MG63 (cell line): ENCODE data around the gene S100Z. TPM values are rescaled to one million over a fixed set of nuclear protein-coding genes. Genes with fewer than 3 reads are reported as not detected.
"Not testable (repeated sequence)": the region's sequence is repeated elsewhere in the genome, so short reads cannot be mapped to it uniquely, and the experiment has no call there.

Source experiments
- DNase-seq: peaks from one replicate; pipeline ENCODE4 v3.0.0-alpha.2; 2020
- H3K27me3 ChIP-seq: fragments of 250-450 bp; sonication (Bioruptor Pico); 2 replicates; pipeline ENCODE4 v1.5.1; 2020; ENCODE audit warnings: mild to moderate bottlenecking, moderate library complexity
- H3K36me3 ChIP-seq: fragments of 250-450 bp; sonication (Bioruptor Pico); 2 replicates; pipeline ENCODE4 v1.5.1; 2020; ENCODE audit warnings: mild to moderate bottlenecking, moderate library complexity
- H3K4me3 ChIP-seq: fragments of 250-450 bp; sonication (Bioruptor Pico); 2 replicates; pipeline ENCODE4 v1.5.1; 2020; ENCODE audit warnings: mild to moderate bottlenecking, moderate library complexity
- H3K9me3 ChIP-seq: fragments of 250-450 bp; sonication (Bioruptor Pico); 2 replicates; pipeline ENCODE4 v1.5.1; 2020; ENCODE audit warnings: mild to moderate bottlenecking, moderate library complexity
- total RNA-seq: library from RNA; depleted of rRNA; stranded (reverse); fragments of >200 nt; shearing (Covaris generic); gene quantifications from 2 replicates; pipeline ENCODE4 v1.2.3, GENCODE V29; 2014; ENCODE audit warnings: low replicate concordance; rRNA removed

S100Z gene
- total RNA-seq: not detected in 2 replicates

DNA sequence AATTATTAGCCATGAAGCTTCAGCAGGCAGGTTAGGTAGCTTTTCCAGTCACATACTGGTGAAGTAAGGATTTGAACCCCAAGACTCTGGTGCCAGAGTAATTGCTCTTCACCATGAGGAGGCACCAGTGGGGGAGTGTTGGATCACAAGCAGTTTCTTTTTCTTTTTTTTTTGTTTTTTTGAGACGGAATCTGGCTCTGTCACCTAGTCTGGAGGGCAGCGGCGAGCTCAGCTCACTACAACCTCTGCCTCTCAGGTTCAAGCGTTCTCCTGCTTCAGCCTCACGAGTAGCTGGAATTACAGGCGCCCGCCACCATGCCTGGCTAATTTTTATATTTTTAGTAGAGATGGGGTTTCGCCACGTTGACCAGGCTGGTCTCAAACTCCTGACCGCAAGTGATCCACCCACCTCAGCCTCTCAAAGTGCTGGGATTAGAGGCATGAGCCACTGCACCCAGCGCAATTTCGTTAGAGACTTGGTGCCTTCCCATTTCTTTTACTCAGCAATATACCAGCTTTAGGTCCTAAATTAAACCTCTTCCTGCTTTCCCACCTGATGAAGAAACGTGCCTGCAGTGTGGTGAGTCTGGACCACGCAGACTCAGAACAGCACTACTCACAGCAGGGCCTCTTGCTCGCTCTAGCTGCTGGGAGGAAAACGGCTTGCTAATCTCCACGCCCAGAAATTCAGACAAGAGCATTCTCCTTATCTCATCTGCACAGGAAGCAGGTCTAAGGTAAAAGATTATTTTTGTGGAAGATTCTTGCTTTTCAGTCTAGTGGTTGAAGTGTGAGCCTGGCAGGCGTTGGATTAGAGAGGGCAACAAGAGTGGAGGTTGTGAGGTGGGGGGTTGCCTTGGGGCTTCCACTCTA lies at the start of gene S100Z:
Gene S100Z (plus strand): TSS at position 596 of the 873 bp plus-strand sequence. CDS start 25,346 bp downstream, outside the sequence.
- H3K27me3 ChIP-seq: no peaks in the 10 kb centered on the region
- no peak within 1 kb of the TSS for H3K4me3 ChIP-seq
- H3K36me3 ChIP-seq: no peaks in the 10 kb centered on the region
- no peaks in the 10 kb centered on the region for H3K9me3 ChIP-seq
- DNase-seq: no peak

DNA sequence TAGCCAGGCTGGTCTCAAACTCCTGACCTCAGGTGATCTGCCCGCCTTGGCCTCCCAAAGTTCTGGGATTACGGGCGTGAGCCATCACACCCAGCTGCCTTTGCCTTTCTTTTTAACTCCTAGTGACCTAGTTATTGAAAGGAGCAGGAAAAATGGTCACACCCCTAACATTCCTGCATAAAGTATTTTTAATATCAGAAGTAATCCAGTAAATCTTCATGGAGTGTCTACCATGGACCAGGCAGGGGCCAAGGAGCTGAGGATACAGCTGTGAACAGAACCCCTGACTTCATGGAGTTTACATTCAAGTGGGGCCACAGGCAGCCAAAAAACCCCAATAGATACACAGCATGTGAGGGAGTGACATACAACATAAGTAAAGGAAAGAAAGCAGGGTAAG lies 49.2 kb upstream of the S100Z start:
- no peak overlapping the region for H3K4me3 ChIP-seq
- H3K9me3 ChIP-seq: no peaks in the 10 kb centered on the region
- H3K27me3 ChIP-seq: no peaks in the 10 kb centered on the region
- H3K36me3 ChIP-seq: no peaks in the 10 kb centered on the region
- no peak for DNase-seq

DNA sequence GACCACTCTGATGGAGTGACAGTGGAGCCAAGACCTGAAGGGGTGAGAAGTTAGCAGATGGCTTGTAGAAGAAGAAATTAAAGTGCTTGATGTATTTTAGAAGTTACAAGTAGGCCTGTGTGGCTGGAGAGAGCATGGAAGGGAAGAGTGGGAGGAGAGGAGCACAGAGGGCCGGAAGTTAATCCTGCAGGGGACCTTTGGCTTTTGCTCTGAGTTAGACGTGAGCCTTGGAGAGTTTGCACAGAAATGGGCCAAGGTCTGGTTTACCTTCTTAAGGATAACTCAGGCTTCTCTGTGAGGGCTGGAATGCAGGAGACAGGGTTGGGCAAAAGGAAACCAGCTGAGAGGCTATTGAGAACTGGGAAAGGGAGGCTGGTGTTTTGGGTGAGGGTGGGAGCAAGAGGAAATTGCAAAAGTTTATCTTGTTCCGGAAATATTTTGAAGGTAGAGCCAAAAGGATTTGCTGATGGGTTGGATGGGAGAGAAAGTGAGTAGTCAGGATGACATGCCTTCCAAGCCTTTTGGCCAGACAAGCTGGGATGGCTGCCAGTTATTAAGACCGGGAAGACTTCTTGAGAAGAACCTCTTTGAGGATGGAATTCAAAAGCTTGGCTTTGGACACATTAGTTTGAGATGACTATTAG lies 48.5 kb upstream of the S100Z start:
- H3K36me3 ChIP-seq: no peaks in the 10 kb centered on the region
- DNase-seq: peak; percentile 88
- no peak overlapping the region for H3K4me3 ChIP-seq
- H3K27me3 ChIP-seq: no peaks in the 10 kb centered on the region
- H3K9me3 ChIP-seq: no peaks in the 10 kb centered on the region

DNA sequence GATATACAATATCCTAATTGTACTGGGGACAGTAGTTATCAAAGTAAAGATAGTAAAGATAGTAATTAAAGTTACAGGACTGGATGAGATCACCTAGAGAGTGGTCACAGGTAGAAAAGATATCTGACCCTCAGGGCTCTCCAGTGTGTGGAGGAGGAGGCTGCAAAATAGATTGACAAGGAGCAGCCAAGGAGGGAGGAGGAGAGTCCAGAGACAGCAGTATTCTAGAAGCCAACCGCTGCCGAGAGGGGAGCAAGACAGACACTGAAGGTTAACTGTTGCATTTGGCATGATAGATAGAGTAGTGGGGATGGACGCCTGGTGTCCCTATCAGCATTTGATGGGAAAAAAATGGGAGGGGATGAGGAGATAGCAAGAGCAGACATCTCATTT lies 48.0 kb upstream of the S100Z start:
- Histone ChIP-seq H3K27me3 (no peaks in the 10 kb centered on the region), H3K9me3 (no peaks in the 10 kb centered on the region), H3K36me3 (no peaks in the 10 kb centered on the region), H3K4me3 (no peak overlapping the region)
- DNase-seq: no peak

DNA sequence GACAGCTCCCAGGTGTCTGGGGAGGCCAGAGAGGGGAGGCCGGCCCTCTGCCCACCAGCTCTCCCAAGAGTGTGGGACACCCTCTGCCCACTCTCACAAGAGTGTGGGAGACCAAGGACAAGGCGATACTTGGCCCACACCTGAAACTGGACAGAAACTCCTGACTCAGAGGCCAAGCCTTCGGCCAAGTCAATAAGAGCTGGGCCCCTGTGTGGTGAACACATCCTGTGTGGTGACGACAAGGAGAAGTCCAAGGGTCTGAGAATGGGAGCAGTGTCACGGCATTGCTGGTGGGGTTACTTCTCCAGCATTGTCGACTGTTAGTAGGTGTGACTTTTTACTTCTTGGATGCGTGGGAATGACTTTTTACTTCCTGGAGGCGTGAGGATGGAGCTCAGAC lies 45.5 kb upstream of the S100Z start:
- no peak overlapping the region for H3K4me3 ChIP-seq
- no peaks in the 10 kb centered on the region for H3K27me3 ChIP-seq
- H3K36me3 ChIP-seq: no peaks in the 10 kb centered on the region
- DNase-seq: no peak
- no peaks in the 10 kb centered on the region for H3K9me3 ChIP-seq

DNA sequence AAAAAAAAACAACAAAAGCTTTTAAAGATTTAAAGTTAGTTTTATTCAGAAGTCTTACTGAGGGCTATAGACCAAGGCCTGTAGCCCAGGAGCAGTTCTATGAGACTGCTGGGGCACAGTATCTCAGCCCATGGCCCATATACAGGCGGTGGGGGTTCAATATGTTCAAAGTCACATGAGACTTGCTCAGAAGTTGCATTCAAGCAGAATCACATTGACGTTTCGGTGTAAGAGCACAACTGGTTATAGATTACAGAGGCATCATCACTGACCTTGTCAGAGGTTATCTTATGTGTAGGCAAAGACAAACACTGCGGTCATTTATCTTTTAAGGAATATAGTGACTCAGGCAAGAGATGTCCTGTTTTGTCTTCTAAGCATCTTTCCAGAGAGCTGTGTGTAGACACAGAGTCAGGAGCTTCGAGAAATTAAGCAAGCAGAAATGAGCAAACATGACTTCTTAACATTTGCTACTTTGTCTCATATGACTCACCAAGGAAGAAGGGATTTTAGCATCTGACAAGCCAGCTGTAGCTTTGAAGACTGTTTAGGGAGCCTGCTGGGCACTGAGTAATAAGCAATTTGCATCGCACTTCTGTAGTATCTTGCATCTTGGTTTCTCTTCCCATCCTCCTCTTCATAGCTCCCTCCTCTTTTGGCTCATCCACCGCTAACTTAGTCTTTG lies 43.9 kb upstream of the S100Z start:
- DNase-seq: peak; percentile 74
- no peaks in the 10 kb centered on the region for H3K27me3 ChIP-seq
- H3K36me3 ChIP-seq: no peaks in the 10 kb centered on the region
- no peaks in the 10 kb centered on the region for H3K9me3 ChIP-seq
- H3K4me3 ChIP-seq: no peak overlapping the region

DNA sequence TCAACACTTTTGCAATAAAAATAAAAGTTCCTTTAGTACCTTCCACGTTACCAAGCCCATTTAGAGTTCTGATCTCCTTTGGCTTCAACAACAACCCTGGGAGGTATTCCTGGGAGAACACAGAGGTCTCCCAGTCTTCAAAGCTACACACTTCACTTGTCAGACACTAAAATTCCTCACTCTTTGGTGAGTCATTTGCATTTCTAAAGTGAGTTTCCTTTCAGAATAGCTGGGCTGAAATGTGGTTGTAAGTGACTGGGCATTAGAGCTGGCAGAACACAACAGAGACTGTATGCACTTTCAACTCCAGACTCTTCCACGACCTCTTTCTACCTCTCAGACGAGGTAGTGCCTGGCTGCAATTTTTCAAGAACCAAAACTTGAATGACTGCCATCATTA lies 42.5 kb upstream of the S100Z start:
- H3K9me3 ChIP-seq: no peaks in the 10 kb centered on the region
- H3K4me3 ChIP-seq: no peak overlapping the region
- no peaks in the 10 kb centered on the region for H3K27me3 ChIP-seq
- H3K36me3 ChIP-seq: no peaks in the 10 kb centered on the region
- no peak for DNase-seq

DNA sequence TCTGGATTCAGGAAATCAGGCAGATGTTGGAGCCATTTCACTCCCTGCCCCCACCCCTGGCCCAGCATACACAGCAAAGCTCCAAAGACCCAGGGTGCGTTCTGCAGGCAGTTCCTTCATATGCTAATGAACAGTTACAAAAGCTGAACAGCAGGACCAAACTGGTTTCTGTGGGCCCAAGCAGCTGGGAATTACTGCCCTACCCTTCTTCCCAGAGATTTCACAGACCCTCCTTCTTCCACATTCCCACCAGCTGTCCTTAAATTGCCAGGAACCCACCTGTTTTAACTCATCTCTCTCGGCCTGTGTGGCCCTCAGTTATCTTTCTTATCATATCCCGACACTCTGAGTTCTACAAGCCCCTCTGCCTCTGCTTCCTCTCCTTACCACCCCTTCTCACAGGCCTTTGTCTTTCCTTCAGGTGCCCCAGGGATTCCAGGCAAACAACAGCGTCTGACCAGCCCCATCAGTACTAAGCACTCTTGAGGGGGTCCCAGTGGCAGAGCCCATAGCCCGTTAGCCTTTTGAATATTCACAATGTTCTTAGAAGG lies 41.6 kb upstream of the S100Z start:
- Histone ChIP-seq H3K27me3 (no peaks in the 10 kb centered on the region), H3K4me3 (no peak overlapping the region), H3K36me3 (no peaks in the 10 kb centered on the region), H3K9me3 (no peaks in the 10 kb centered on the region)
- DNase-seq: no peak

DNA sequence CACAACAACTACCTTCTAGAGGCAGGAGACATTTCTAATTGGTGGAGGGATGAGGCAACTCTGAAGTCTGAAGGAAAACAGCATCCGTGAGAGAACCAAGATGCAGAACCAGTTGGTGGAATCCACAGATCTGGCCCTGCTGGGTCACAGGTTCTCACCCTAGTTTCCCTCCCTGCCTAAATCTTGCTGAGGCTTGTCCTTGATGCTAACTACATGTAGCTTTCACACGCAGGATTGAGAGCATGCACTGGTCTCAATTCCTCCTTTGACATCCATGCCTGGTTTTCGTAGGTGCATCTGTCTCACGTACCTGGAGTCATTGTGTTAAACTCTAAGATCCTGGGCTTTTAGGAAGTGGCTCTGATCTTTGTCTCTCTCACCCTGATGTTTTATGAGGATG lies 40.7 kb upstream of the S100Z start:
- H3K27me3 ChIP-seq: no peaks in the 10 kb centered on the region
- H3K4me3 ChIP-seq: no peak overlapping the region
- H3K9me3 ChIP-seq: no peaks in the 10 kb centered on the region
- no peaks in the 10 kb centered on the region for H3K36me3 ChIP-seq
- DNase-seq: no peak

DNA sequence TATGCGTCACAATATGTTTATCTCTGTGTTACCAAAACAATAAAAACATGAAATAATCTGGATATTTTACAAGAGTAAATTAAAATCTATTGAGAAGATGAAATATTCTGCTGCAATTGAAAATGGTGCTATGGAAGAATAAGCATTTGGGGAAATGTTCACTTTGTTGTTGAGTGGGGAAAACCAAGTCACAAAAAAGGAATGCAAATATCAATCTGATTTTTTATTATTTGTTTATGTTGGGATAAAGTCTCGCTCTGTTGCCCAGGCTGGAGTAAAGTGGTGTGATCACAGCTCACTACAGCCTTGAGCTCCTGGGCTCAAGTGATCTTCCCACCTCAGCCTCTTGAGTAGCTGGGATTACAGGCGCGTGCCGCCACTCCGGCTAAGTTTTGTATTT lies 39.6 kb upstream of the S100Z start:
- Histone ChIP-seq H3K36me3 (no peaks in the 10 kb centered on the region), H3K9me3 (no peaks in the 10 kb centered on the region), H3K4me3 (no peak overlapping the region), H3K27me3 (no peaks in the 10 kb centered on the region)
- DNase-seq: no peak

DNA sequence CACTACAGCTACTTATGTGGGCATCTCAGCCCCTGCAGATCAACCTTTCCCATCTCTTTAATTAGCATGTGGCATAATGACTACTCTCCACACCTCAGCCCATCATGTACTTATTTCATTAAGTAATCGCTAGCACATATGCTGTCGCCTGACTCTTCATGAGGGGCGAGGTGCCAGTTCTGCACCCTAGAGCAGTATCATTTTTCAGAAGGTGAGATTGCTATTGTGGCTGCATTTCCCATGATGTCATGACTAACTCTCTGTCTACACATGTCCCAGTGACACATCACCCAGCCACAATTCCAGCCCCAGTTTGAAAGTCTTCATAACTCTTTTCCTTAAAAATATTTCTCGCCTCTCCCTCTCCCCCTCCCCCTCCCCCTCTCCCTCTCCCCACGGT lies 38.6 kb upstream of the S100Z start:
- H3K27me3 ChIP-seq: no peaks in the 10 kb centered on the region
- H3K4me3 ChIP-seq: no peak overlapping the region
- peak; percentile 28 for DNase-seq
- no peaks in the 10 kb centered on the region for H3K9me3 ChIP-seq
- H3K36me3 ChIP-seq: no peaks in the 10 kb centered on the region

DNA sequence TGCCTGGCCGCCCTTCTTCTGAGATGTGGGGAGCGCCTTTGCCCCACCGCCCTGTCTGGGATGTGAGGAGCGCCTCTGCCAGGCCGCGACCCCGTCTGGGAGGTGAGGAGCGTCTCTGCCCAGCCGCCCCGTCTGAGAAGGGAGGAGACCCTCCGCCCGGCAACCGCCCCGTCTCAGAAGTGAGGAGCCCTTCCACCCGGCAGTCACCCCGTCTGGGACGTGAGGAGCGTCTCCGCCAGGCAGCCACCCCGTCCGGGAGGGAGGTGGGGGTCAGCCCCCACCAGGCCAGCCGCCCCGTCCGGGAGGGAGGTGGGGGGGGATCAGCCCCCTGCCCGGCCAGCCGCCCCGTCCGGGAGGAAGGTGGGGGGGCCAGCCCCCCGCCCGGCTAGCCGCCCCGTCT lies 37.6 kb upstream of the S100Z start:
- not testable (repeated sequence) for DNase-seq, H3K36me3 ChIP-seq, H3K9me3 ChIP-seq, H3K4me3 ChIP-seq, H3K27me3 ChIP-seq

DNA sequence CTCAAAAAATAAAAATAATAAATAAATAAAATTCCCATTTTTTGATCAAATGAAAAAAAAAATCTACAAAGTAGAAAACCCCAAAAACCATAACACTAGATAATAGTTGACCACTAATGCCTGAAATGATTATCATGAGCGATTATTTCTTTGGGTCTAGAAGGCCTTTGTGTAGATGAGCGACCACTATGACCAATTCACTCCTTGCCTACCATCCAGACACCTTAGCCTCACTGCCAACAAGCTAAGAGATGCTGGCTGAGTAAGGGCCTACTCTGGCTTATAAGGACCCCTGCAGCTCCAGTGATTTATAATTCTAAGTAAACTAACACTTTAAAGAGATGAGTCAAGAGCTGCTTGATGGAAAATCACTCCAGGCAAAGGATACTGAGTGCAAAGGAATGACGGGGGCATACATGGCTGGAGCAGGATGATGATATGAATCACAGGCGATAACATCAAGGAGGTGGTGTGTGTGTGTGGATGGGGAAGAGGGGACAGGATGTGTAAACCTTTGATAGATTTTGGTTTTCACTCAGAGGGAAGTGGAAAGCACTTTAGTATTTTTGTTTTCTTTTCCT lies 35.7 kb upstream of the S100Z start:
- Histone ChIP-seq H3K9me3 (no peaks in the 10 kb centered on the region), H3K36me3 (no peaks in the 10 kb centered on the region), H3K27me3 (no peaks in the 10 kb centered on the region), H3K4me3 (no peak overlapping the region)
- DNase-seq: peak; percentile 82

DNA sequence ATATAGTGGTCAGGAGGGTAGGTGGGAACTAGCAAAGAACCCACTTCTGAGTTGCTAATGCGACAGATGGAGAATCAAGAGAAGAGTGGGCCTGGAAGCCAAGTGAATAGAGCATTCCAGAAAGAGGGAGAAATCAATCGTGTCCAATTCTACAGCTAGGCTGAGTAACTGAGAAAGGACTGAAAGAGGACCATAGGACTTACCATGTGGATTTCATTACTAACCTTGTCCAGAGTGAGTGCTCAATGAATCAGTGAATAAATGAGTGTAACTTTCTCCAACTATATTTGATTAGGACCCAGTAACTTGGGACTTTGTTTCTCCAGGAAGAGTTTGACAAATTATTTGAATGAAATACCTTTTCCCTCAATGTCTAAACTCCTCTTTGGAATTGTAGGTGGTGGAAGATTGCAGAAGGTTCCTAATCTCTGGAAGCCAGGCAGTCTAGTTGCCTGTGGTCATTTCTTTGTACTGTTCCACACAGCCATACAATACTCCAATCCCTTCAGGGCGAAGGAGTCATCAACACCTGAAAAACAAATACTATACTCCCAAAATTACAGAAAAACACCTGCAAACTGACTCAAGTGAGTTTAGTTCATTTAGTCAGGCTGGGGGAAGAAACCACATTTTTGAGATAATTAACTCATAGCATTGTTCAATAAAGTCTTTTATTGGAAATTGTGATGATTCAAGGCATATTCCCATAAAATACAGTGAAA lies 33.5 kb upstream of the S100Z start:
- Histone ChIP-seq H3K4me3 (no peak overlapping the region), H3K36me3 (no peaks in the 10 kb centered on the region), H3K27me3 (no peaks in the 10 kb centered on the region), H3K9me3 (no peaks in the 10 kb centered on the region)
- DNase-seq: no peak

DNA sequence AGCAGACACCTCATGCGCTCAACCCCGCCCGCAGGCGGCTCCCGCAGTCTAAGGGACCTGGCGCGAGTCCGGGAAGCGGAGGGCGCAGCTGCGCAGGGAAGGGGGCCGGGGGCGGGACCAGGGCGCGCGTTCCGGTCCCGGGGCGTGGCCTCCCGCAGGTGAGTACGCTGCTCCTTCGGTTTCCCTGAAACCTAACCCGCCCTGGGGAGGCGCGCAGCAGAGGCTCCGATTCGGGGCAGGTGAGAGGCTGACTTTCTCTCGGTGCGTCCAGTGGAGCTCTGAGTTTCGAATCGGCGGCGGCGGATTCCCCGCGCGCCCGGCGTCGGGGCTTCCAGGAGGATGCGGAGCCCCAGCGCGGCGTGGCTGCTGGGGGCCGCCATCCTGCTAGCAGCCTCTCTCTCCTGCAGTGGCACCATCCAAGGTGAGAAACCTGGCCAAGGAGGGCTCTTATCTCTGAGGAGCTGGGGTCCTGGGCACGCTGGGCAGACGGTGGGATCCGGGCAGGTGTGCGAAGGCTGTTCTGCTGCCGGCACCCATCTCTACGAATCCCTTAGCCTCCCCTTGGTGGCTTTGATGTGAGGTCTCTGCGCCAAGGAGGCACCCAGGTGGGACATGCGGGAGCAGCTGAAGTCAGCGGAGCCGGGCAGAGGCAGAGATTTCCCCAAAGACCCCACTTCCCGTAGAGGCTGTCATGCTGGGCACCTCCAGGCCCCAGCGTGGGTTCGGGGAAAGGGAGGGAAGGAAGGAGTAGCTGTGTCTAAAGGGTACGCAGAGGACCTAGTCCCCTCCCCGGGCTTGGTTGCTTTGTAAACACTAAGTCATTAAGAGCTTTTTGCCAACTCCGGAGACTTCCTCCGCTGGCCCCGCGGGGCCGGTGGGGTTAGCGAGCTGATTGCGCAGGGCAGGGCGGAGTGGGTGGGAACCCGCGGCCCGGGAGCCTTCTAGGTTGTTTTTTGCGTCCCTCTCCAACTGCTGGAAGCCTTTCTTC lies 30.7 kb upstream of the S100Z start, which contains the start of gene F2RL1:
Gene F2RL1 (plus strand): TSS at position 187 of the 988 bp plus-strand sequence. CDS start 153 bp downstream, at position 340.
- H3K27me3 ChIP-seq: no peaks in the 10 kb centered on the region
- peak within 1 kb of the TSS; percentile 44 for H3K4me3 ChIP-seq
- peak; percentile 77 for DNase-seq
- no peaks in the 10 kb centered on the region for H3K36me3 ChIP-seq
- no peaks in the 10 kb centered on the region for H3K9me3 ChIP-seq
